ENCODE data around the gene FOXRED1. TPM values are rescaled to one million over a fixed set of nuclear protein-coding genes. Genes with fewer than 3 reads are reported as not detected.

Gene FOXRED1
- total and polyA plus RNA-seq, 2 of the 4 experiments (the other 2 are of a cell fraction), result 15.1 to 28.3 TPM

- intact Hi-C loops (cut with micrococcal nuclease), result no loop called here
- H4K91ac ChIP-seq (ENCODE audit: insufficient read depth, low read depth, low read length), result no peak overlapping the region
- CTCF ChIA-PET, result no interaction called here
- no peak overlapping the region for H3K4me2 ChIP-seq (ENCODE audit: low read depth, low read length)
- no peak overlapping the region for H3K4me3 ChIP-seq (ENCODE audit: insufficient read depth, low read depth, low read length)
- no peak overlapping the region for H3K4ac ChIP-seq (ENCODE audit: low read depth, low read length)
- no peak for TF ChIP-seq FOS (IDR thresholded peaks at IDR 0.05; ENCODE audit: low read depth, low read length)
- no peak for TF ChIP-seq USF2 (IDR thresholded peaks at IDR 0.05; ENCODE audit: low read depth, low read length)
- no peak for TF ChIP-seq RFX5 (IDR thresholded peaks at IDR 0.05; ENCODE audit: low read depth, low read length)
- TF ChIP-seq RCOR1 (IDR thresholded peaks at IDR 0.05; ENCODE audit: insufficient replicate concordance, low read length), result no peak
- no peak overlapping the region for H3K56ac ChIP-seq (ENCODE audit: extremely low read depth, insufficient read depth, low read length)
- peaks cover 2% of the 10 kb centered on the region; the same call in 1 of the 2 replicates for H3K9me1 ChIP-seq (ENCODE audit: insufficient read depth, low read length)
- no peak overlapping the region for H2BK120ac ChIP-seq (ENCODE audit: low read depth, low read length)
- H2BK20ac ChIP-seq (ENCODE audit: low read depth, low read length), result no peak overlapping the region
- no peak overlapping the region for H2BK15ac ChIP-seq (ENCODE audit: low read depth, low read length)
- H3K9me3 ChIP-seq (ENCODE audit: control insufficient read depth, insufficient read depth, low read length), result no peaks in the 10 kb centered on the region
- H2AFZ ChIP-seq (replicated peaks; ENCODE audit: low read length, poor library complexity), result no peak overlapping the region
- H3K9ac ChIP-seq (ENCODE audit: low read depth, low read length), result no peak overlapping the region
- no peaks in the 10 kb centered on the region for H3K27me3 ChIP-seq (ENCODE audit: control insufficient read depth, insufficient read depth, low read length)
- in situ Hi-C loops (cut with MboI; ENCODE audit: low sequenced_read_pairs), result no loop called here
- H4K20me1 ChIP-seq (ENCODE audit: insufficient read depth, low read length), result peaks cover 22% of the 10 kb centered on the region; the same call in 1 of the 2 replicates
- H3K36me3 ChIP-seq (ENCODE audit: control insufficient read depth, insufficient read depth, low read length), result no peaks in the 10 kb centered on the region
- H3K79me1 ChIP-seq (ENCODE audit: low read depth in 1 of 2, low read length in 2 of 2), result peaks cover 35 to 47% of the 10 kb centered on the region in 2 experiments
- 96% methylated on average over 5 of the region's 15 CpGs; no CpG with 5 or more reads in 1 of the 2 experiments for WGBS, 2 experiments (ENCODE audit: extremely low coverage in 2 of 2, insufficient read length in 1 of 2)
- dilution Hi-C loops (cut with HindIII; ENCODE audit: low sequenced_read_pairs, unreplicated experiment), result no loop called here
- DNase-seq, result no peak
- no peak overlapping the region for H3K27ac ChIP-seq (ENCODE audit: insufficient read depth, low read length)
- H3K4me1 ChIP-seq (ENCODE audit: control insufficient read depth, insufficient read depth, low read length), result no peaks in the 10 kb centered on the region
- H3K23ac ChIP-seq (ENCODE audit: low read depth, low read length), result no peak overlapping the region
- BruUV-seq (replicated peaks), result no TSS peak
- H3K14ac ChIP-seq (replicated peaks; ENCODE audit: low read depth, low read length), result no peak overlapping the region
- H2BK5ac ChIP-seq (ENCODE audit: low read depth, low read length, poor library complexity, severe bottlenecking), result no peak overlapping the region
- peak overlapping the region; percentile 5 for H2AK9ac ChIP-seq (replicated peaks; ENCODE audit: low read depth, low read length, poor library complexity)
- no peak overlapping the region for H2AK5ac ChIP-seq (ENCODE audit: low read depth, low read length)
- POLR2A ChIA-PET (ENCODE audit: unreplicated experiment), result no interaction called here
- no peak overlapping the region for H3K18ac ChIP-seq (ENCODE audit: low read depth, low read length)
- no peak for ATAC-seq (ENCODE audit: low read depth)
- no peak overlapping the region for H4K8ac ChIP-seq (ENCODE audit: low read depth in 2 of 2, low read length in 2 of 2)
- H4K5ac ChIP-seq (ENCODE audit: low read depth, low read length), result no peak overlapping the region
These were observed 42.4 kb upstream of the FOXRED1 start for GRCh38 chr11:126226334-126227084.

All from IMR-90 (cell line).